NT2/D1 (cell line): Measurements from ENCODE around the gene MAP4K1.

Experiments
- DNase-seq: peaks from one replicate; pipeline ENCODE4 v3.0.0-alpha.2; 2011; ENCODE audit warnings: low read depth, low spot score
- H3K27me3 ChIP-seq: 2 replicates; pipeline ENCODE4 v1.6.0; 2011; ENCODE audit warnings: mild to moderate bottlenecking; ENCODE audit not compliant: insufficient read length, insufficient read depth
- H3K36me3 ChIP-seq: 2 replicates; pipeline ENCODE4 v1.6.1; 2011; ENCODE audit warnings: mild to moderate bottlenecking, low read length, mixed read lengths; ENCODE audit not compliant: insufficient read depth, insufficient read length
- H3K4me1 ChIP-seq: 2 replicates; pipeline ENCODE4 v1.5.1; 2011; ENCODE audit not compliant: insufficient read depth, insufficient read length
- H3K4me3 ChIP-seq: 2 replicates; pipeline ENCODE4 v1.5.1; 2011; ENCODE audit warnings: low read depth; ENCODE audit not compliant: insufficient read length
- H3K9ac ChIP-seq: 2 replicates; pipeline ENCODE4 v1.6.0; 2011; ENCODE audit warnings: low read depth; ENCODE audit not compliant: insufficient read length
- H3K9me3 ChIP-seq: 2 replicates; pipeline ENCODE4 v1.5.1; 2011; ENCODE audit warnings: mild to moderate bottlenecking, low read length; ENCODE audit not compliant: insufficient read depth
- SUZ12 ChIP-seq: IDR thresholded peaks from 2 replicates; pipeline ENCODE4 v1.6.1; 2011; ENCODE audit not compliant: insufficient read length, insufficient read depth; ENCODE audit errors: extremely low read depth
- YY1 ChIP-seq: IDR thresholded peaks from 2 replicates; pipeline ENCODE4 v1.6.1; 2011; ENCODE audit not compliant: insufficient read length, insufficient read depth
- ZNF274 ChIP-seq: IDR thresholded peaks from 2 replicates; pipeline ENCODE4 v1.6.1; 2011; ENCODE audit warnings: mild to moderate bottlenecking, low read depth, low read length

MAP4K1 gene

GRCh38 chr19:38543807-38544568 lies 73.8 kb downstream of the MAP4K1 start:
- H3K4me3 ChIP-seq: no peak overlapping the region
- H3K9me3 ChIP-seq: no peaks in the 10 kb centered on the region
- peak; percentile 18 for DNase-seq
- no peak for TF ChIP-seq SUZ12
- no peak for TF ChIP-seq ZNF274
- TF ChIP-seq YY1: no peak
- no peaks in the 10 kb centered on the region for H3K27me3 ChIP-seq
- no peak overlapping the region for H3K9ac ChIP-seq
- no peaks in the 10 kb centered on the region for H3K36me3 ChIP-seq
- peaks cover 2% of the 10 kb centered on the region for H3K4me1 ChIP-seq

GRCh38 chr19:38543286-38543806 lies 74.4 kb downstream of the MAP4K1 start:
- H3K27me3 ChIP-seq: no peaks in the 10 kb centered on the region
- H3K4me1 ChIP-seq: peaks cover 2% of the 10 kb centered on the region
- H3K4me3 ChIP-seq: no peak overlapping the region
- no peak overlapping the region for H3K9ac ChIP-seq
- no peaks in the 10 kb centered on the region for H3K9me3 ChIP-seq
- TF ChIP-seq ZNF274 (no peak), YY1 (no peak), SUZ12 (no peak)
- no peak for DNase-seq
- H3K36me3 ChIP-seq: no peaks in the 10 kb centered on the region

GRCh38 chr19:38542040-38542439 lies 75.7 kb downstream of the MAP4K1 start:
- Histone ChIP-seq H3K27me3 (no peaks in the 10 kb centered on the region), H3K9me3 (no peaks in the 10 kb centered on the region), H3K36me3 (no peaks in the 10 kb centered on the region), H3K9ac (no peak overlapping the region), H3K4me1 (peaks cover 2% of the 10 kb centered on the region), H3K4me3 (no peak overlapping the region)
- TF ChIP-seq ZNF274: no peak
- no peak for TF ChIP-seq YY1
- no peak for TF ChIP-seq SUZ12
- no peak for DNase-seq

GRCh38 chr19:38539751-38540150 lies 78.0 kb downstream of the MAP4K1 start:
- Histone ChIP-seq H3K9me3 (no peaks in the 10 kb centered on the region), H3K27me3 (no peaks in the 10 kb centered on the region), H3K4me1 (peaks cover 2% of the 10 kb centered on the region), H3K4me3 (no peak overlapping the region), H3K36me3 (no peaks in the 10 kb centered on the region), H3K9ac (no peak overlapping the region)
- DNase-seq: no peak
- TF ChIP-seq ZNF274 (no peak), YY1 (no peak), SUZ12 (no peak)

- Histone ChIP-seq H3K27me3 (no peaks in the 10 kb centered on the region), H3K4me1 (no peaks in the 10 kb centered on the region), H3K36me3 (no peaks in the 10 kb centered on the region), H3K4me3 (no peak overlapping the region), H3K9me3 (no peaks in the 10 kb centered on the region), H3K9ac (no peak overlapping the region)
- TF ChIP-seq ZNF274 (no peak), YY1 (no peak), SUZ12 (no peak)
- DNase-seq: no peak
Measured at GRCh38 chr19:38538793-38539528, 78.8 kb downstream of the MAP4K1 start.

- no peak for DNase-seq
- H3K9me3 ChIP-seq: no peaks in the 10 kb centered on the region
- H3K4me3 ChIP-seq: no peak overlapping the region
- no peak overlapping the region for H3K9ac ChIP-seq
- no peaks in the 10 kb centered on the region for H3K27me3 ChIP-seq
- H3K4me1 ChIP-seq: no peaks in the 10 kb centered on the region
- TF ChIP-seq SUZ12: no peak
- no peak for TF ChIP-seq ZNF274
- no peak for TF ChIP-seq YY1
- no peaks in the 10 kb centered on the region for H3K36me3 ChIP-seq
Measured at GRCh38 chr19:38538386-38538785, 79.4 kb downstream of the MAP4K1 start.
